Ishikawa (cell line): ENCODE data around the gene SLC25A39.

ENCODE experiments used
- CEBPB ChIP-seq: IDR thresholded peaks from 2 replicates; pipeline ENCODE4 v1.6.1; 2012
- CREB1 ChIP-seq: IDR thresholded peaks from 2 replicates; pipeline ENCODE4 v1.6.1; 2012; ENCODE audit warnings: low read depth
- EGR1 ChIP-seq: IDR thresholded peaks from 2 replicates; pipeline ENCODE4 v1.6.1; 2012
- EP300 ChIP-seq: IDR thresholded peaks from 2 replicates; pipeline ENCODE4 v1.6.1; 2012; ENCODE audit warnings: borderline replicate concordance
- FOXM1 ChIP-seq: IDR thresholded peaks from 2 replicates; pipeline ENCODE4 v1.6.1; 2012; ENCODE audit warnings: low read depth, borderline replicate concordance
- NFIC ChIP-seq: IDR thresholded peaks from 2 replicates; pipeline ENCODE4 v1.6.1; 2012
- RAD21 ChIP-seq: IDR thresholded peaks from 2 replicates; pipeline ENCODE4 v1.6.1; 2012; ENCODE audit warnings: low read depth
- YY1 ChIP-seq: IDR thresholded peaks from 2 replicates; pipeline ENCODE4 v1.6.1; 2012; ENCODE audit warnings: low read depth
- TF ChIP-seq, protein P1 (sequence below): IDR thresholded peaks from 2 replicates; pipeline ENCODE4 v1.6.1; 2012
- TF ChIP-seq, protein P2 (sequence below): IDR thresholded peaks from 2 replicates; pipeline ENCODE4 v1.6.1; 2012; ENCODE audit warnings: low read depth, mild to moderate bottlenecking

DNA sequence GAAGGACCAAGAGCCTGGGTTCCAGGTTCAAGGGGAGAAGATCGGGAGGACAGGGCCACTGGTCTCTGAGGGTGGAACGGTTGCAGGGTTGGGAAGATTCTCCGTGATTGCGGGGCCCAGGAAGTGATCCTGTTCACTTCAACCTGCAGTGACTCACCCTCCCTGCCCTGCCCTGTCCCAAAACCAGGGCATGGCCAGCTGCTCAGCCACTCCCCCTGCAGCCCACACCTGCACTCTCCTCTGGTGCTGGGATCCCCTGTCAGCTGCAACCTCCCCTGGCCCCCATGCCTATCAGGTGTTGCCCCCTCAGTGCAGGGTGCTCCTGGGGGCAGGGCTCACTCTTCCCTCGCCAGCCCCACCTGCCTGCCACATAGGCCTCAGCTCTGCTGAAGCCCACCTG is 15.2 kb downstream of the SLC25A39 start:
- no peak for TF ChIP-seq EP300
- no peak for TF ChIP-seq RAD21
- TF ChIP-seq YY1 = no peak
- TF ChIP-seq, protein P1, sequence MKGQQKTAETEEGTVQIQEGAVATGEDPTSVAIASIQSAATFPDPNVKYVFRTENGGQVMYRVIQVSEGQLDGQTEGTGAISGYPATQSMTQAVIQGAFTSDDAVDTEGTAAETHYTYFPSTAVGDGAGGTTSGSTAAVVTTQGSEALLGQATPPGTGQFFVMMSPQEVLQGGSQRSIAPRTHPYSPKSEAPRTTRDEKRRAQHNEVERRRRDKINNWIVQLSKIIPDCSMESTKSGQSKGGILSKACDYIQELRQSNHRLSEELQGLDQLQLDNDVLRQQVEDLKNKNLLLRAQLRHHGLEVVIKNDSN = no peak
- TF ChIP-seq FOXM1 = no peak
- TF ChIP-seq CREB1 = no peak
- TF ChIP-seq EGR1 = no peak
- no peak for TF ChIP-seq NFIC
- TF ChIP-seq, protein P2, sequence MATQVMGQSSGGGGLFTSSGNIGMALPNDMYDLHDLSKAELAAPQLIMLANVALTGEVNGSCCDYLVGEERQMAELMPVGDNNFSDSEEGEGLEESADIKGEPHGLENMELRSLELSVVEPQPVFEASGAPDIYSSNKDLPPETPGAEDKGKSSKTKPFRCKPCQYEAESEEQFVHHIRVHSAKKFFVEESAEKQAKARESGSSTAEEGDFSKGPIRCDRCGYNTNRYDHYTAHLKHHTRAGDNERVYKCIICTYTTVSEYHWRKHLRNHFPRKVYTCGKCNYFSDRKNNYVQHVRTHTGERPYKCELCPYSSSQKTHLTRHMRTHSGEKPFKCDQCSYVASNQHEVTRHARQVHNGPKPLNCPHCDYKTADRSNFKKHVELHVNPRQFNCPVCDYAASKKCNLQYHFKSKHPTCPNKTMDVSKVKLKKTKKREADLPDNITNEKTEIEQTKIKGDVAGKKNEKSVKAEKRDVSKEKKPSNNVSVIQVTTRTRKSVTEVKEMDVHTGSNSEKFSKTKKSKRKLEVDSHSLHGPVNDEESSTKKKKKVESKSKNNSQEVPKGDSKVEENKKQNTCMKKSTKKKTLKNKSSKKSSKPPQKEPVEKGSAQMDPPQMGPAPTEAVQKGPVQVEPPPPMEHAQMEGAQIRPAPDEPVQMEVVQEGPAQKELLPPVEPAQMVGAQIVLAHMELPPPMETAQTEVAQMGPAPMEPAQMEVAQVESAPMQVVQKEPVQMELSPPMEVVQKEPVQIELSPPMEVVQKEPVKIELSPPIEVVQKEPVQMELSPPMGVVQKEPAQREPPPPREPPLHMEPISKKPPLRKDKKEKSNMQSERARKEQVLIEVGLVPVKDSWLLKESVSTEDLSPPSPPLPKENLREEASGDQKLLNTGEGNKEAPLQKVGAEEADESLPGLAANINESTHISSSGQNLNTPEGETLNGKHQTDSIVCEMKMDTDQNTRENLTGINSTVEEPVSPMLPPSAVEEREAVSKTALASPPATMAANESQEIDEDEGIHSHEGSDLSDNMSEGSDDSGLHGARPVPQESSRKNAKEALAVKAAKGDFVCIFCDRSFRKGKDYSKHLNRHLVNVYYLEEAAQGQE = no peak
- no peak for TF ChIP-seq CEBPB
